Midbrain (tissue), 1 donor: ENCODE measurements around the gene FAM3D.
A peak's percentile ranks its signal among the peaks of the same experiment; 100 is the strongest.

ENCODE experiments used
- DNase-seq: peaks from one replicate; lab custom pipeline; 2025; lab: John Stamatoyannopoulos, UW

The FAM3D gene

DNA sequence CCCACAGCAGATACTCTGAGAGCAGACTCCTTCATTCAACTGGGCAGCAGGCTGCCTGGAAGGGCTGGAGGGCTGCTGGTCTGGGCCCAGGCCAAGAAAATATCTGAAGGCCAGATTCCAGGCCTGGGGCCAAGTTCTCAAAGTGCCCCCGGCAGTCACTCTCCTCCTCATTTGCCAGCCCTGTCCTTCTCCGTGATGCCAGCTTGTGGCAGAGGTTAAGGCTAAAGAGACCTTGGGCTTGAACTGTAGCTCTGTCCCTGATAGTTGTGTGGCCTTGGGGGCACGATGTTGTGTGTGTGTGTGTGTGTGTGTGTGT is 39.0 kb downstream of the FAM3D start:
- no peak for DNase-seq

DNA sequence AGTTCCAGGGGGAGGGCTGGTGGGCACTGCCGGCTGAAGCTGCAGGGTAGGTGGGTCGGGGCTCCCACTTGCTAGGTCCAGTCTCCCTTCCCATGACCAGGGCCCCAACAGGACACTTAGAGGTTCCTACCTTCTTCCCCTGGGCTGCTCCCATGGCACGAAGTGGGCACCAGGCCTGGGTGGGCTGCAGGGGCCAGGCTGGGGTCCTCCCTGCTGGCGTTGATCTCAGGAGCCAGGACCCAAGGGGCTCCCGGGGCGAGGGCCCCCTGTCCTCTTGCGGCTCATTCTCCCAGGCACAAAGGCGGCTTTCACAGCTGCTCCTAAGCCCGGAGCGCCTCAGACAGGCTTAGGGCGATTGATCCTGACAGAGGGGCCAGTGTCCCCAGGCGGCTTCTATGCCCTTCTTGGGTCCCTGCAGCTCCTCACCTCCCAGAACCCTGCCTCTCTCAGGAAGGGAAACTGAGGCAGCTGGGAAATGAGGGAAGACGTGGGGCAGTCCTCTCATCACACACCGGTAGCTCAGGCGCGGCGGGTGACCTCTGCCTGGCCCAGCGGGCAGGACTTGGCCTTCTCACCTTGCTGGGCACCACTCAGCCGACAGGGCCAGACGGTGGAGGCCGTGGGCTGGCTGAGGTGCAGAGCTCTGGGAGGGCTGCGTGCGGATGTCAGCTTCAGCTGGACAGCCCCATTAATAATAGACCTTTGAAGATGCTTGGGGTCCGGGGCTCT is 39.6 kb downstream of the FAM3D start:
- no peak for DNase-seq

DNA sequence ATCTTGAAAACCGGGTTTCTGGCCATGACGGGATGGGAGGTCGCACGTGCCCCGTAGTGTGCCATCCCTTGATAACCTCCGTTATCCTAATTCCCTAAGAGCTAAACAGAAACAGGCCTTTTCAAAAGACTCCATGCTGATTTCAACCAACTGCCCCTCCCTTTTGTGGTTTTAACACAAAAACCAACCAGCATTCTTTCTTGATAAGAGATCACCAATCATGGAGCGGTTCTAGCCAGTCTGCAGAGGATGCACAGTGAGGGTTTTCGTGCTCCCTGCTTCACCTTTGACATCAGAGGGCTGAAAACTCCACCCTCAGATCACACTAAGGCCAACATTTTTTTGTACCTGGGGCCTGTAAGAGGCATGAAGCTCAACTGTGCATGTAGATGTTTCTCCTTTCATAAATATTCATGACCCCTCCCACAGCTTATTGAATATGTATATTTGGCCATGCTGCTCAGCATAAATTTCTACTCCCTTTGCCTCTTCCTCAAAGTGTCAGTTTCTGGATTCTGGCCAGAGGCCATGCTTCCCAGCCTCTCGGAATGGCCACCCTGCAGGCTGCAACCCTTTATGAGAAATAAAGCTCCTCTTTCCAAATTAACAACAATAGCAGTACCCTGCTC is 41.3 kb downstream of the FAM3D start:
- no peak for DNase-seq

DNA sequence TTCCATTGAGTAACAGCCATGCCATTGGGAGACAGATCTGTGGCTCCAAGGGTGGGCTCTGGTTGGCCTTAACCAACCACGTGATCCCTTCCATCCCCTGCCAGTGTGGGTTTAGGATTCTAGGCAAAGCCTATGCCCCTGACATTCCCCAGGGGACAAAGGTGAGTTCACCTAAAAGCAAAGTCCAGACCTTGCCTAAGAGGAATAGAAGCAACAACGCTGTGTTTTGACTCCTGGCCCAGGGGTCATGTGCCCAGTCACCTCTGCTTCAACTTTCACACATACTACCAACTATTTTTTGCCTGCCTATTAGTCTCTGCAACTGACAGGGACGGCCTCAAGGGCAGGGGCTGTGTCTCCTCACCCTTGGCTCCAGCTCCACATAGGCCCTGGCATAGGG is 42.0 kb downstream of the FAM3D start:
- no peak for DNase-seq

DNA sequence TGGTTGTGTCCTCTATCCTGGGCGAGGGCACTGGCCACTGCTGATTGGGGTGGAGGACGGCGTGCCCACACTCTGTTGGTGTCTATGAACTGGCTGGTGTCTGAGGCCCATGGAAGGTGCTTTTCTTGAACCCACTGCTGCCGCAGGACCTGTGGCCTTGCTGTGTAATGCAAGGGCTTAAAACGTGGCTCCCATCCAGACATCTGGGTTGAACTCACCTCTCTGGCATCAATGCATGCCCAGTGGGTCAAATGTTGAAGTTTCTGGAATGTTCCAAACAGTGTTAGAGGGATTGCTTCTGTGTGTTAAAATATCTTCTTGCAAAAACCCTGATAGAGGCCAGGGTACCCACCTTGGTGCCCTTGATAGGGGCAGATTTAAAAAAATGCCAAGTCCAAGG is 42.6 kb downstream of the FAM3D start:
- DNase-seq = no peak

DNA sequence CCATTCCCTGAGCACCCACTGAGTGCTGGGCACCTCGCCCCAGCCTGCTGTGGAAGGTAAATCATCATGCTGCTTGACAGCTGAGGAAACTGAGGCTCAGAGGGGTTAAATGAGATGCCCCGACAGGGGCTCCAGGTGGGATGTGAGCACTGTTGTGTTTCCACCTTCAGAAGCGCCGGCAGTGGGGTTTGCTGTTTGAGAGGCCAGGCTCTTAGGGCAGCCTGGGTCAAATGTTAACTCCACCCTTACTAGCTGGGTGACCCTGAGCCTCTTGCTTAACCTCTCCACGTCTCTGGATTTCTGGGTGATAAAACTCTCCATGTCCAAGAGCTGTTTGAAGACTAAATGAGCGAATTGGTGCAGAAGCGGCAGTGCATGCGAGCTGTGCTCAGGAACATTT is 43.1 kb downstream of the FAM3D start:
- DNase-seq = no peak

DNA sequence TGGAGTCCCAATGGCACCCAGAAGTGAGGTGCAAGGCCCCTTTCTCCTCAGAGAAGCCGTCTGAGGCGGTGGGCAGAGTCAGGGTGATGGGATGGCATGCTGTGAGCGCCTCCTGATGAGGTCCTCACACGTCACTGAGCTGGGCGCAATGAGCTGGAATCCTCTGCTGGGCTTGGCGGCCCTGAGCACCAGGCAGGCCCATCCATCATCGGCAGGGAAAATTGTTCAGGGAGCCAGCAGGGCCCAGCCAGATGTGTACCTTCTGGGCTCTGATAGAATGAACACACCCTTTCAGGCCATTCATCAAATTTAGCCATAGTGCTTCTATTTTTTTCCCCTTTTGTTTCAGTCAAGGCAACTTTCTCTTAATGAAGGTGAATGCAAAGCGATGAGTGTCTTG is 43.7 kb downstream of the FAM3D start:
- DNase-seq = no peak

DNA sequence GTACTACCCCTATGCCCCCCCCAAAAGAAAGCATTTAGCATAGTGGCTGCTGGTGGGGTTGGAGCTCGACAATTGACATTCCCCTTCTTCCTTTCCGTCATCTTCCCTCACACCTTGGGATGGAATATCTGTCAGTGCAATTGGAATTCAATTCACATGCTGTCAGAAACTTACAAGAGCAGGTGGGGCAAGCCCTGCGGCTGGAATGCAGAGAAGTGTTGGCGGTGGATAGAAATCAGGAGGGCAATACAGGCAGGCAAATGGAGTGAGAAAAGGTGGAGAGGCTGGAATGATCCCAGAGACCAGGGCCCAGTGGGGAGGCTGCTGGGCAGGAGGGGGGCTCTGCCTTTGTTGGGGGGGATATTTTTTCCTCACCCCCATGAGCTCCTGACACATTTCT is 44.1 kb downstream of the FAM3D start:
- no peak for DNase-seq

DNA sequence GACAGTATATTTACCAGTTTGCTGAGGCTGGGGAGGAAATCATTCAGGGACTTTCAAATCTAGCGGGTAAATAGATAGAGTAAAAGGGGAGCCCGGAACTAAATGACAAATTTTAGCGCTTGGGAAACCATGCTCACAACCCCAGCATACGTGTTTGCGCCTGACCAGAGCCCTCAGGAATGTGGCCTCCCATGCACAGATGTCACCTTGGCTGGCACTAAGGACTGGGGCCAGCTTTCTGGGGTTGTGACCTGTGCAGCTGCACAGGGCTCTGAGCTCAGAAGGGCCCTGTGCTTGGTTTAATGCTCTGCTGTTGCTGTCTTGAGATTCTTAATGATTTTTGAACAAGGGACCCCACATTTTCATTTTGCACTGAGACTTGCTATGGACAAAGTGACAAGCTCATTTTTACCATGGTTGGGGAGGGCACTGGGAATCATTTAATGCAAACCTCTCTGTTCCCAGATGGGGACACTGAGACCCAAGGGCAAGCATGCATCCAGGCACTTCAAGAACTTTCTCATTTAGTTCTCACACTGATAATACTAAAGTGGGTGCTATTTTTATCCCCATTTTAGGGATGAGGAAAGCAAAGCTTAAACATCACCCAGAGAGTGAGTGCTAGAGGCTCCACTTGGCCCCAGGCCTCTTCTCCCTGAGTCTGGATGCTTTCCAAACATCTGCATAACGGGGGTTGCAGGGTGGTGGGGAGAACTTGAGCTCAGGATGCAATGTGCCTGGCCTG is 45.3 kb downstream of the FAM3D start:
- no peak for DNase-seq

DNA sequence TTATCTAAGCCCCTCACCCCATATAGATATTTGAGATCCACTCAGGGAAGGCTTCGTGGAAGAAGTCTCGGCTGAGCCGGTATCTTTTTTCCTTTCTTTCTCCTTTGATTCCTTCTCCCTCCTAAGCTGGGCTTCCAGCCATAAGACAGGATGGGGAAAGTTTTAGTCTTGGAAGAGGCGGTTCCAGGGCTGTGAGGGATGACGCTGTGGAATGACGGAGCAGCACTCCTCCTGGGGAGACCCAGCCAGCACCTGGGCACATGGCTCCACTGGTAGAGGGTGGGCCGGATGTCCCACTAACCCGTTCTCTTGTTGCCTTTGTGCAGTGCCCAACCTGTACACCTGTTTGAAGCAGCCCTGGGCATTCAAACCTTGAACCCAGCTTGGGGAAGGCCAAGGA is 46.2 kb downstream of the FAM3D start:
- no peak for DNase-seq

DNA sequence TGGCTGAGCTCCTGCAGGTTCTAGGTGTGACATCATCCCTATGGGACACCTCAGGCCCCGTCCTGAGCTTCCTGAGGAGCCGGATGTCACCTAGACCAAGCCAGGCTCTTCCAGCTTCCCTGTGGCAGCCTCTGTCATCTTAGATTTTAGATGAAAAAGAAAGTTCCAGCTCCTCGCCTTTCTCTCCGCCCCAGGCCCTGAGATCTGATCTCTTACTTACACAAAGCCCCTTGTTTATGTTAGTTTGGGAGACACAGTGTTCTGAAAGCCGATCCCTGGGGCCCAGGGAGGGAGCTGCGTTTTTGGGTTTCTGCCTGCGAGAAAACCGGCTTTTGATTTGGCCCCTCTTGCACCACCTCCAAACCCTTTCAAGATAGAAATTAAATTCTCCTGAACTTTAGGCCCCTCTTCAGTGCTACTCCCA is 49.2 kb downstream of the FAM3D start:
- DNase-seq = no peak

DNA sequence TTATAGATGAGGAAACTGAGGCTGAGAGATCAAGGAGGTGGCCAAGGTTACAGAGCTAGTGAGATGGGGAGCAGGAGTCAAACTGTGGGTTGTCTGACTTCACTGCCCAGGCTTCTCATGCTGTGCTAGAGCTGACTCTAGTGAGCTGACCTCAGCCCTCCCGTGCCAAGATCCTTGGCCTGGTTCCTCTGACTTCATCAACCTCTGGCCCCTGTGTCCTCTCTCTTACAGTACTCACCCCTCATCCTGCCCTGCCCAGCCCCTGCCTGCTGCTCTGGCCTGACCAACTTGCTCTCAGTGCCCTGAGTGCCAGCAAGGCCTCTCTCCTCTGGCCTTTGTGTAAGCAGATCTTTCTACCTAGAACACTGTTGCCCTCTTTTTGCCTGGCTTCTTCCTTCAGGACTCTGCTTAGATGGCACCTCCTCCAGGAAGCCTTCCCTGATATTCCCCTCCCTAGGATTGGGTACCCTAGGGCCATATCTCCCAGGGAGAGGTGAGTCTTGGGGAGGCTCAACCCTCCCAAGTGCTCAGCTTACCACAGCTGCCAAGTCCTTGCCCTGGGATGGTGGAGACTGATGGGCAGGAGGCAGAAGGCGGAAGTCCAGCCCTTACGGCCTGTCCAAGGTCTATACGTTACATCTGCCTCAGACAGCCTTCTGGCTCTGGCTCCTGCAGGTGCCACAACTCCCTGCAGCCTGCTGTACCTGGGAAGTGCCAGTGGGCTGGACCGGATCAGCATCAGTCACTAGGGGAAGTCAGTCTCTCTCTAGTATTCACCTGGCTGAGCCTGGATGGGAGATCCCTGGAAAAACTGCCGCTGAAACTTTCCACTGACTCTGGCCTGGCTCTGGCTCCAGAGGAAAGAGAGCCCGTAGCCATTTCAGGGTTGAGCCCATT is 53.1 kb downstream of the FAM3D start:
- no peak for DNase-seq

DNA sequence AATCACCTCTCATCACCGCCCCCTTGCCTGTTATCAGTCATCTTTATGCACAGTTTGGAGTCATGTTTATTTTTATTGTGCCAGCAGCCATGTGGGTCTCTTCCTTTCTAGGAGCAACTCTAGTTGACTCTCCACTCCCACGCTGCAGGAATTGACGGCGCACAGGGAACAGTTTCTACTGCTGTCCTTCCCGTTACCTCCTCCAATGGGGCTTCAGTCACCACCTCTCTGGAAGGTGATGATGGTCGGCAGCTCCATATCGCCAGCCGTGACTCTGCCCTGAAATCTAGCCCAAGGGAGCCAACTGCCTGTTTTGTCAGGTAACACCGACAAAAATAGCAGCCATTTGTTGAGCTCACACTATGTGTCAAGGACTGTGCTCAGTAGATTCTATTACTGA is 53.7 kb downstream of the FAM3D start:
- no peak for DNase-seq

DNA sequence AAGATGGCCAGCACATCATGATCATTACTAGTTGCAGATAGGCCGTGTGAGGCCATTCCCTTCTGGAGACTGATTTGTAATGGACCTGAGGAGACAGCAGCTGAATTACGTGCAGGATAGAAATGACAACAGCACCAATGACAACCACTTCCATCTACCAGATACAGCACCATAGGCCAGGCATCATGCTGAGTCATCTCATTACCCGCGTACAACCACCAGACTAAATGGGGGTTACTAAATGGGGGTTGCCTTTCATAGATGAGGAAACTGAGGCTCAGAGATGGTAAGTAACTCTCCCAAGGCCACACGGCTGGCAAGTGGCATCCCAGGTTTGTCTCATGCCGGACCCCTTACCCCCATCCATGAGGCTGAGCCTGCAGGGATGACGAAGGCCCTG is 56.6 kb downstream of the FAM3D start:
- DNase-seq = no peak

DNA sequence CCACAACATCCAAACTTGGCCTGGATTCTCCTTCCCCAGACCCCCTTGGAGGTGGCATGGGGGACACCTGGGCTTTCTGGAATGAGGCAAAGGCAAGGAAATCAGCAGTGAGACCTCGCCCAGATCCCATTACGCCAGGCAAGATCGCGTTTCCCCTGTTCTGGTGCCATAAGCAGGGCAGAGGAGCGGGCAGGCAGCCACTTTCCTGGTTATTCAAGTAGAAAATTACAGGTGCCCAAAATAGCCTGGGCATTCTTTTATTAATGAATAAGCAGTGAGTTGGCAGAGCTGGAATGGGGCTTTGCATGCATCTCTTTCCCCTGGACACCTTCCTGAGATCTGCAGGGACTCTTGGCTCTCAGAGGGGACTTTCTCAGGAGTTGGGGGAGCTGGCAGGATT is 57.9 kb downstream of the FAM3D start:
- peak; percentile 35 for DNase-seq

DNA sequence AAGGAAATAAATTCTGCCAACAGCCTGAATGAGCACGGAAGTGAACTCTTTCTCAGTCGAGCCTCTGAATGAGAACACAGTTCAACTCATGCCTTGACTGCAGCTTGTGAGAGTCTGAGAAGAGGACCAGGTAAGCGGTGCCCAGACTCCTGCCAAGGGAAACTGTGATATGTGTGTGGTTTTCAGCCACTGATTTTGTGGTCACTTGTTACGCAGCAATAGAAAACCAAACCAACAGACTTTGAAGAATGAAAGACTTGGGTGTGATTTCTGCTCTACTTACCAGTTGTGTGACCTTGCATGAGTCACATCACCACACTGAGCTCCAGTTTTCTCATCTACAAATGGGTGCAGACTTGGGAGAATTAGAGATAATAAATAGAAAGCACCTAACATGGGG is 58.8 kb downstream of the FAM3D start:
- DNase-seq = no peak

DNA sequence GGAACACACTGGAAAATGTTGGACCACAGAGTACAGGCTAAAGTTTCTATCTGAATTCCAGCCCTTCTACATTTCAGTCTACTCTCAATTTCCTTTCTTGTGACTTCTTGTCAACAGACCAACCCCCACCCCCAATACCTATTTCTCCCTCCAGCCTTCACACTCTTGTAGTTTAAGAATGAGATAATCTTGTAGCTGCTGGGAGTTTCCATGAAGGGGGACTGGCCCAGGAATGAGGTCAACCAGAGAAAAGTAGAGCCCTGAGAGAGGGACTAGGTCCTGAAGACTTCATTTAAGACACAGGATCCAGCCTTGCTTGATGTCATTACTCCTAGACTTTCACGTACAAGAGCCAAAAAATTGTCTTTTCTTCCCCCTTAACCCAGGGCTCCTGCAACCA is 59.9 kb downstream of the FAM3D start:
- no peak for DNase-seq

DNA sequence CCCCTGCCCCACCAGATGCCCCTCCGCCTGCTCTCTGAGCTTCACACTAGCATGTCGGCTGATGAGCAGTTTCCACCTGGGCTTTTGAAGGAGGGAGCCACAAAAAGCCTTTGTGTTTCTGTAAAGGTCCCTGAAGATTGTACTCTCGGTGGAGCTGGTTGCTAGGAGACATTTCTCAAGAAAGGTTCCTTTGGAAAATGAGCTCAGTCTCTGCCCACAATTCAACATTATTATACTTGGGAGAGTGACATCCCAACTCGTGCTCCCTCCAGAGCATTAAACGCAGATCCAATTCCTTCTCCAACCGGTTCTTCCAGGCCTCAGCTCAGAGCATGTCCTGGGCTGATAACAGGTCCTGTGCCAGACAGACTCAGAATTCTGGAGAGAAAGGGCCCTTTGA is 62.5 kb downstream of the FAM3D start:
- DNase-seq = no peak

DNA sequence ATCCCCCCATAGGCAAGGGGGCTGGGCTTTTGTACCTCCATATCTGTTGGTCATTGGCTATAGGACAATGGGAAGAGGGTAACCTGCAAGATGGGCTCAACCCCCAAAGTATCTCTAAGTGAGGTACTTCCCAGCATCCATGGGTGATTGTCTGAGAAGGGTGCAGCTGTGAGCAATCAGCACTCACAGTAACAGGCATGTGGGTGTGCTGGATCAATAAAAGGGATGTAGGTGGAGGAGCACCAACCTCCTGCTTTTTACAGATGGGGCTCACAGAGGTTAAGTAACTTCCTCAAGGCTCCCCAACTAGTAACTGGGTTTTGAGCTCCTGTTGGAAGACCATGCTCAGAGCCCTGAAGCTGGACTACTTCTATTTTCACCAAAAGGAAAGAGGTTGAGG is 63.0 kb downstream of the FAM3D start:
- DNase-seq = no peak

DNA sequence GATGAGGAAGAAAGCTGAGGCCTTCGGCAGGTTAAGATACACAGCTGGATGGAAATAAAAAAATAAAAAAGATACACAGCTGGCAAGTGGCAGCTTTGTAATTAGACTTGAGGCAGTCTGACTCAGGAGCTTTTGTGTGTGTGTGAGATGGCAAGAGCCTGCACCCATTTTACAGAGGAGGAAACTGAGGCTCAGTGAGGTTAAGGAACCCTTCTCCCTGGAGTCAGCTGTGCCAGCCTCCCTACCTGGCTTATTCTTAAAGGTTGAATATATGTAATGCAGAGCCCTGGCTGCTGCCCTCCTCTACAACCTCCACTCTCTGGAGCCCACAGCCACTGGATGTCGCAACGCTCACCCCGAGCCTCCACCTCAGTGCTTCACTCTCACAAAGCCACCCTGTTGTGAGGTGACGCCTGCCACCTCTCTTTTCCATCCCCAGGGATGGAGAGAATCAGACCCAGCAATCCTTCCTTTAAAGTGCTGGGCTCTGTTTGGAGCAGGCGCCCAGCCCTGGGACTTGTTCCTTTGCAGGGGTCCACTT is 68.7 kb downstream of the FAM3D start:
- DNase-seq = no peak

DNA sequence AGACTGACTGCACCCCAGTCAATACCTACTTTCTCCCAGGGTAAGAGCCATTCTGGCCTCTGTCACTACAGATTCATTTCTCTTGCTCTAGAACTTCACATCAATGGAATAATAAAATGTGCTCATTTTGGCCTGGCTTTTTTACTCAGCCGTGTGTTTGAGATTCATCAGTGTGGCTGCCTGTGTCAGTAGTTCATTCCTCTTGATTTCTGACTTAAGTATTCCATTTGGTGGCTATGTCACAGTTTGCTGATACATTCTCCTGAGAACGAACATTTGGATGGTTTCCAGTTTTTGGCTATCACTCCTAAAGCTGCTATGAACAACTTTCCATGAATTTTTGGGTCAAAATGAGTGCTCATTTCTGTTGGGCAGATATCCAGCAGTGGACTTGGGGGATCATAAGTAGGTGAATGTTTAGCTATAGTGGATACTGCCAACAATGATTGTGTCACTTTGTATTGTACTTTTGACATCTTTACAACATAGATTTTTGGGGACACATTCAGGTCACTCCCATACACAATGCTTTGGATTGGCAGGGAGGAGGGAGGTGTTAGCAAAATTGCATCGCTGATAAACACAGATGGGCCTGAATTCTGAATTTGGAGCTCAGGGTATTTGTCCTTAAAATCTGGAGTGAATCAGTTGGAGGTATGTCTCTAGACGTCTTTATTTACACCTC is 69.6 kb downstream of the FAM3D start:
- no peak for DNase-seq

DNA sequence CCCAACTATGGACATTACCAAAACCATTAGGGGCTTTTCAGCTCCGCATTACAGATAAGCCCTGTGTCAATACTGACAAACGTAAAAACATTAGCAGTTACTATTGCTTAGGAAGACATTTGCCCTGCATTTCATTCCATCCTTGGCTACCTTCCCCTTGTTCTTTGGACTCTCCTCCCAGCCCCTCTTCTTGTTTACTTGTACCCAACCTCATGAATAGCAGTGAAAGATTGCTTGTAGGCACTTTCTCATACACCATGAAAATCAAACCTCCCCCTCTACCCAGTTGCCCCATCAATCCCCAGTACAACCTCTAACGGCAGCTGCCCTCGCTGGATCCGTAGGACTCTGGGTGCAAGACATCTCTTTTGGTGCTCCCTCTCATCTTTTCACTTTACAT is 72.5 kb downstream of the FAM3D start:
- DNase-seq = no peak
